MCF 10A (cell line): Measurements from ENCODE around the gene TNFSF10. TPM values are rescaled to one million over a fixed set of nuclear protein-coding genes. Genes with fewer than 3 reads are reported as not detected.

Source experiments
- BruUV-seq: library from RNA; stranded (reverse); fragments of 400-500 nt; replicated peaks from 2 replicates; lab custom pipeline; 2021; lab: Mats Ljungman, UMichigan
- CTCF ChIA-PET: fragments of 300-600 bp; sonication (Branson Sonifier 250); formaldehyde crosslinking; extraction: SDS; loops from one replicate; lab custom pipeline; 2021; ENCODE audit warnings: antibody characterized with exemption, inconsistent platforms; lab: Yijun Ruan, JAX
- POLR2A ChIA-PET: fragments of 300-600, 350-650 bp; sonication (Branson Sonifier 250); formaldehyde crosslinking; extraction: SDS; loops from one replicate; lab custom pipeline; 2020; ENCODE audit warnings: antibody characterized with exemption, inconsistent platforms; lab: Yijun Ruan, JAX
- DNase-seq: peaks from one replicate; pipeline ENCODE4 v3.0.0-alpha.2; 2018; ENCODE audit not compliant: unreplicated experiment
- H3K27ac Mint-ChIP-seq: one replicate; pipeline ENCODE4 v1.8.0; 2022; ENCODE audit warnings: mild to moderate bottlenecking, low read depth, mixed read lengths; ENCODE audit not compliant: unreplicated experiment
- H3K27me3 Mint-ChIP-seq: one replicate; pipeline ENCODE4 v1.8.0; 2022; ENCODE audit warnings: mixed read lengths; ENCODE audit not compliant: insufficient read depth, unreplicated experiment
- H3K36me3 Mint-ChIP-seq: one replicate; pipeline ENCODE4 v1.8.0; 2022; ENCODE audit warnings: mild to moderate bottlenecking, moderate library complexity, mixed read lengths; ENCODE audit not compliant: insufficient read depth, unreplicated experiment
- H3K4me1 Mint-ChIP-seq: one replicate; pipeline ENCODE4 v1.8.0; 2022; ENCODE audit warnings: mixed read lengths; ENCODE audit not compliant: insufficient read depth, unreplicated experiment
- H3K4me3 Mint-ChIP-seq: one replicate; pipeline ENCODE4 v1.8.0; 2022; ENCODE audit warnings: mild to moderate bottlenecking, moderate library complexity, mixed read lengths; ENCODE audit not compliant: unreplicated experiment
- H3K9me3 Mint-ChIP-seq: one replicate; pipeline ENCODE4 v1.8.0; 2022; ENCODE audit warnings: mixed read lengths; ENCODE audit not compliant: unreplicated experiment
- intact Hi-C: fragments of 100-400 bp; cut with micrococcal nuclease; formaldehyde crosslinking; loops from 2 replicates; pipeline ENCODE4 v1.14.1; 2022
- total RNA-seq: library from RNA; stranded (reverse); gene quantifications from 2 replicates; pipeline ENCODE4 v1.2.3, GENCODE V29; 2022
- TF ChIP-seq, protein P1 (sequence below): fragments of 200-600 bp; IDR thresholded peaks from one replicate; pipeline ENCODE4 v1.8.0; 2022; ENCODE audit warnings: antibody characterized with exemption, mild to moderate bottlenecking; ENCODE audit not compliant: unreplicated experiment

TNFSF10 gene
- total RNA-seq, 1 experiment from 2014 or later: 0.54 TPM

GRCh38 chr3:172564499-172564898 lies 41.3 kb upstream of the TNFSF10 start:
- no TSS peak for BruUV-seq
- ChIA-PET CTCF (interaction anchor here (0.7 to 1.4 kb wide), 2 partner anchors 31 to 58 kb away, joined by 3 to 4 read pairs; no protein-coding TSS in a partner anchor), POLR2A (no interaction called here)
- H3K36me3 Mint-ChIP-seq: peaks cover 17% of the 10 kb centered on the region
- peaks cover 32% of the 10 kb centered on the region for H3K4me1 Mint-ChIP-seq
- no peak overlapping the region for H3K4me3 Mint-ChIP-seq
- intact Hi-C loops: no loop called here
- H3K9me3 Mint-ChIP-seq: peaks cover 5% of the 10 kb centered on the region
- TF ChIP-seq, protein P1, sequence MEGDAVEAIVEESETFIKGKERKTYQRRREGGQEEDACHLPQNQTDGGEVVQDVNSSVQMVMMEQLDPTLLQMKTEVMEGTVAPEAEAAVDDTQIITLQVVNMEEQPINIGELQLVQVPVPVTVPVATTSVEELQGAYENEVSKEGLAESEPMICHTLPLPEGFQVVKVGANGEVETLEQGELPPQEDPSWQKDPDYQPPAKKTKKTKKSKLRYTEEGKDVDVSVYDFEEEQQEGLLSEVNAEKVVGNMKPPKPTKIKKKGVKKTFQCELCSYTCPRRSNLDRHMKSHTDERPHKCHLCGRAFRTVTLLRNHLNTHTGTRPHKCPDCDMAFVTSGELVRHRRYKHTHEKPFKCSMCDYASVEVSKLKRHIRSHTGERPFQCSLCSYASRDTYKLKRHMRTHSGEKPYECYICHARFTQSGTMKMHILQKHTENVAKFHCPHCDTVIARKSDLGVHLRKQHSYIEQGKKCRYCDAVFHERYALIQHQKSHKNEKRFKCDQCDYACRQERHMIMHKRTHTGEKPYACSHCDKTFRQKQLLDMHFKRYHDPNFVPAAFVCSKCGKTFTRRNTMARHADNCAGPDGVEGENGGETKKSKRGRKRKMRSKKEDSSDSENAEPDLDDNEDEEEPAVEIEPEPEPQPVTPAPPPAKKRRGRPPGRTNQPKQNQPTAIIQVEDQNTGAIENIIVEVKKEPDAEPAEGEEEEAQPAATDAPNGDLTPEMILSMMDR: no peak
- DNase-seq: no peak
- H3K27ac Mint-ChIP-seq: no peak overlapping the region
- no peaks in the 10 kb centered on the region for H3K27me3 Mint-ChIP-seq

DNA sequence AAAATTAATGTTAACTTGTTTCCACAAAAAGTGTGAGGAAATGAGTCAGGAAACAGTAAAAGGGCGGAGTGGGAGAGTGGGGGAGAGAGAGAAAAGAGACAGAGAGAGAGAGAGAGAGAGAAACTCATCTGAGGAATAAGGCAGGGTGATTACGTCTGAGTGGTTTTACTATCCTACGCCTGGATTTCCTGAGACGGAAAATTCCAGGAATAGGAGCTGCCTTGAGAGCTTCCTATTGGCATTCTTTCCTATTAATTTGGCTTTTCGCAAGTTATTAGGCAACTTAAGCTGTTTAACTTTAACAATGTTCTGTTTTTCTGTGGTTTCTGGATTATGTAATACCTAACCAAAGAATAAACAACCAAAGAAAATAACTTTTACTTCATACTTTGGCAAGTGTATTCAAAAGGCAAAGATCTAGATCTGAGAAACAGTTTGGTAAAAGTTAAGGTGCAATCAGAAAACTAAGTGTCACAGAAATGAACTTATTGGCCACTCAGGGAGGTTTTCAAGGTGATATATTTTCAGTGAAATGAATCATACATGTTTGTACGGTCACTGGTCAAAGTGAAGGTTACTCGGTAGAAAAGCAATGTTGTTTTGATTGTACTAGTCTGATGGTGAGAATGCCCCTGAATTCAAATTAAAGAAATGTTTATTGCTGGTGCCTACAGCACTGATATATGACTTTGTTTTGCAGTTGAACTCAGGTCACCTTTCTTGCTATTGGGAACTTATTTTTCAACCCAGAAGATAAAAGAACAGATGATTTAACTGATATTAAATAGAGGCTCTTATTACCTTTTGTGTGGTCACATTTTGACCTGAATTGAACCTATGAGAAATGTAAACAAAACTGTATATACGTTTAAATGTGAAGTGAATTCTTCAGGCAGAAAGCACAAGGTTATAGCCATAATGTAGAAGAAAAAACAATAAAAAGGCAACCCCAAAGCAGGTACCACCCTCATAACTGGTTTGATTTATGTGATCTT lies 39.9 kb upstream of the TNFSF10 start:
- H3K27me3 Mint-ChIP-seq: no peaks in the 10 kb centered on the region
- POLR2A ChIA-PET: interaction anchor here (0.6 to 4.3 kb wide), 20 partner anchors 9 to 1752 kb away, joined by 3 to 45 read pairs (median 5); partner anchors contain the start of gene TNFSF10

GRCh38 chr3:172561897-172562640 lies 38.8 kb upstream of the TNFSF10 start:
- TF ChIP-seq, protein P1: no peak
- intact Hi-C loops: no loop called here
- TSS peak; percentile 76 for BruUV-seq
- Mint-ChIP-seq H3K27ac (peak overlapping the region; percentile 95), H3K36me3 (peaks cover 17% of the 10 kb centered on the region), H3K4me1 (peaks cover 38% of the 10 kb centered on the region), H3K9me3 (no peaks in the 10 kb centered on the region), H3K4me3 (peak overlapping the region; percentile 57), H3K27me3 (no peaks in the 10 kb centered on the region)
- peak; percentile 66 for DNase-seq
- ChIA-PET CTCF (interaction anchor here (0.8 to 1.6 kb wide), 8 partner anchors 16 to 428 kb away, joined by 3 to 7 read pairs (median 4); no protein-coding TSS in a partner anchor), POLR2A (interaction anchor here (0.6 to 4.3 kb wide), 19 partner anchors 10 to 1751 kb away, joined by 3 to 45 read pairs (median 5); partner anchors contain the start of gene TNFSF10)

More for the DNA sequence above, 39.9 kb upstream of the TNFSF10 start:
- peak overlapping the region; percentile 95 for H3K27ac Mint-ChIP-seq
- no TSS peak for BruUV-seq
- no peaks in the 10 kb centered on the region for H3K9me3 Mint-ChIP-seq
- TF ChIP-seq, protein P1: no peak
- peak overlapping the region; percentile 57 for H3K4me3 Mint-ChIP-seq
- intact Hi-C loops: no loop called here
- CTCF ChIA-PET: interaction anchor here (0.6 to 1.6 kb wide), 7 partner anchors 12 to 429 kb away, joined by 3 to 7 read pairs (median 4); no protein-coding TSS in a partner anchor
- peaks cover 17% of the 10 kb centered on the region for H3K36me3 Mint-ChIP-seq
- peaks cover 28% of the 10 kb centered on the region for H3K4me1 Mint-ChIP-seq
- DNase-seq: peak; percentile 97
